ENCODE data around the gene SLC39A13. TPM values are rescaled to one million over a fixed set of nuclear protein-coding genes. Genes with fewer than 3 reads are reported as not detected.

The SLC39A13 gene
- total RNA-seq, 1 donor from 2014 or later: 76.6 TPM

GRCh38 chr11:47359586-47359985, 48.8 kb upstream of the SLC39A13 start:
- Histone ChIP-seq H3K4me3 (ENCODE audit: insufficient read depth, low read depth, low read length) (no peak overlapping the region), H3K9me3 (ENCODE audit: insufficient read depth, low read depth, low read length) (no peaks in the 10 kb centered on the region), H3K9ac (ENCODE audit: low read length) (no peak overlapping the region), H3K79me2 (ENCODE audit: insufficient read depth, low read length) (no peaks in the 10 kb centered on the region), H4K20me1 (ENCODE audit: insufficient read depth, low read length) (no peaks in the 10 kb centered on the region), H3K4me2 (ENCODE audit: low read length) (no peak overlapping the region), H2AFZ (ENCODE audit: low read depth, low read length) (no peak overlapping the region), H3K4me1 (ENCODE audit: insufficient read depth, low read length) (no peaks in the 10 kb centered on the region), H3K36me3 (ENCODE audit: insufficient read depth, low read length) (no peaks in the 10 kb centered on the region), H3K27me3 (ENCODE audit: insufficient read depth, low read length) (no peaks in the 10 kb centered on the region), H3K27ac (ENCODE audit: low read depth, low read length) (no peak overlapping the region)
- H3K9me3 Mint-ChIP-seq (ENCODE audit: unreplicated experiment): no peaks in the 10 kb centered on the region
- peaks cover 2% of the 10 kb centered on the region for H3K4me1 Mint-ChIP-seq (ENCODE audit: low read depth, unreplicated experiment)
- H3K27me3 Mint-ChIP-seq (ENCODE audit: low read depth, unreplicated experiment): no peaks in the 10 kb centered on the region
- FAIRE-seq: no peak
- no peak overlapping the region for H3K27ac Mint-ChIP-seq (ENCODE audit: unreplicated experiment)
- TF ChIP-seq EZH2 (IDR thresholded peaks at IDR 0.05; ENCODE audit: insufficient read depth, low read length): no peak
- no peak for TF ChIP-seq CTCF (IDR thresholded peaks at IDR 0.05; ENCODE audit: insufficient read depth, low read depth, low read length)
- no peak overlapping the region for H3K4me3 Mint-ChIP-seq (ENCODE audit: unreplicated experiment)
- no peaks in the 10 kb centered on the region for H3K36me3 Mint-ChIP-seq (ENCODE audit: low read depth, unreplicated experiment)
- no peak for DNase-seq (ENCODE audit: low read depth)

GRCh38 chr11:47360341-47360740, 48.0 kb upstream of the SLC39A13 start:
- Mint-ChIP-seq H3K36me3 (ENCODE audit: low read depth, unreplicated experiment) (no peaks in the 10 kb centered on the region), H3K4me1 (ENCODE audit: low read depth, unreplicated experiment) (peaks cover 2% of the 10 kb centered on the region), H3K9me3 (ENCODE audit: unreplicated experiment) (no peaks in the 10 kb centered on the region), H3K27me3 (ENCODE audit: low read depth, unreplicated experiment) (no peaks in the 10 kb centered on the region), H3K27ac (ENCODE audit: unreplicated experiment) (no peak overlapping the region), H3K4me3 (ENCODE audit: unreplicated experiment) (no peak overlapping the region)
- no peak overlapping the region for H3K27ac ChIP-seq (ENCODE audit: low read depth, low read length)
- no peaks in the 10 kb centered on the region for H3K36me3 ChIP-seq (ENCODE audit: insufficient read depth, low read length)
- H3K9me3 ChIP-seq (ENCODE audit: insufficient read depth, low read depth, low read length): no peaks in the 10 kb centered on the region
- no peak for FAIRE-seq
- H3K9ac ChIP-seq (ENCODE audit: low read length): no peak overlapping the region
- H3K4me3 ChIP-seq (ENCODE audit: insufficient read depth, low read depth, low read length): no peak overlapping the region
- no peaks in the 10 kb centered on the region for H3K27me3 ChIP-seq (ENCODE audit: insufficient read depth, low read length)
- no peak overlapping the region for H3K4me2 ChIP-seq (ENCODE audit: low read length)
- DNase-seq (ENCODE audit: low read depth): no peak
- H2AFZ ChIP-seq (ENCODE audit: low read depth, low read length): no peak overlapping the region
- no peaks in the 10 kb centered on the region for H3K79me2 ChIP-seq (ENCODE audit: insufficient read depth, low read length)
- H3K4me1 ChIP-seq (ENCODE audit: insufficient read depth, low read length): no peaks in the 10 kb centered on the region
- TF ChIP-seq CTCF (IDR thresholded peaks at IDR 0.05; ENCODE audit: insufficient read depth, low read depth, low read length) (no peak), EZH2 (IDR thresholded peaks at IDR 0.05; ENCODE audit: insufficient read depth, low read length) (no peak)
- no peaks in the 10 kb centered on the region for H4K20me1 ChIP-seq (ENCODE audit: insufficient read depth, low read length)

GRCh38 chr11:47361419-47361818, 47.0 kb upstream of the SLC39A13 start:
- H3K4me1 Mint-ChIP-seq (ENCODE audit: low read depth, unreplicated experiment): peaks cover 2% of the 10 kb centered on the region
- Histone ChIP-seq H4K20me1 (ENCODE audit: insufficient read depth, low read length) (no peaks in the 10 kb centered on the region), H3K36me3 (ENCODE audit: insufficient read depth, low read length) (no peaks in the 10 kb centered on the region), H3K4me1 (ENCODE audit: insufficient read depth, low read length) (no peaks in the 10 kb centered on the region), H3K79me2 (ENCODE audit: insufficient read depth, low read length) (no peaks in the 10 kb centered on the region), H3K9ac (ENCODE audit: low read length) (no peak overlapping the region), H2AFZ (ENCODE audit: low read depth, low read length) (no peak overlapping the region), H3K4me2 (ENCODE audit: low read length) (no peak overlapping the region), H3K27ac (ENCODE audit: low read depth, low read length) (no peak overlapping the region), H3K9me3 (ENCODE audit: insufficient read depth, low read depth, low read length) (no peaks in the 10 kb centered on the region), H3K27me3 (ENCODE audit: insufficient read depth, low read length) (peaks cover 4% of the 10 kb centered on the region), H3K4me3 (ENCODE audit: insufficient read depth, low read depth, low read length) (no peak overlapping the region)
- DNase-seq (ENCODE audit: low read depth) (no peak), FAIRE-seq (no peak)
- no peak overlapping the region for H3K27ac Mint-ChIP-seq (ENCODE audit: unreplicated experiment)
- H3K9me3 Mint-ChIP-seq (ENCODE audit: unreplicated experiment): no peaks in the 10 kb centered on the region
- no peak overlapping the region for H3K4me3 Mint-ChIP-seq (ENCODE audit: unreplicated experiment)
- H3K36me3 Mint-ChIP-seq (ENCODE audit: low read depth, unreplicated experiment): no peaks in the 10 kb centered on the region
- peaks cover 6% of the 10 kb centered on the region for H3K27me3 Mint-ChIP-seq (ENCODE audit: low read depth, unreplicated experiment)
- TF ChIP-seq CTCF (IDR thresholded peaks at IDR 0.05; ENCODE audit: insufficient read depth, low read depth, low read length): no peak
- no peak for TF ChIP-seq EZH2 (IDR thresholded peaks at IDR 0.05; ENCODE audit: insufficient read depth, low read length)
